ENCODE results near the gene POC1A.
A peak's percentile ranks its signal among the peaks of the same experiment; 100 is the strongest.

The POC1A gene

GRCh38 chr3:52062505-52062904, 91.7 kb downstream of the POC1A start:
- H3K79me2 ChIP-seq (ENCODE audit: insufficient read depth, low read depth): no peaks in the 10 kb centered on the region

GRCh38 chr3:52061121-52061910, 92.9 kb downstream of the POC1A start:
- Histone ChIP-seq H3K4me1 (ENCODE audit: low read depth, poor library complexity, severe bottlenecking) (no peaks in the 10 kb centered on the region), H2AFZ (ENCODE audit: low read depth) (no peak overlapping the region), H3K4me2 (no peak overlapping the region), H3K36me3 (ENCODE audit: insufficient read depth) (no peaks in the 10 kb centered on the region), H3K79me2 (ENCODE audit: insufficient read depth, low read depth) (no peaks in the 10 kb centered on the region), H3K9ac (no peak overlapping the region), H4K20me1 (ENCODE audit: insufficient read depth) (no peaks in the 10 kb centered on the region), H3K27ac (no peak overlapping the region), H3K27me3 (ENCODE audit: insufficient read depth, low read depth) (no peaks in the 10 kb centered on the region), H3K4me3 (IDR thresholded peaks at IDR 0.05; ENCODE audit: insufficient read depth, low read depth, low read length) (no peak overlapping the region)
- no peak for TF ChIP-seq CTCF (conservative IDR thresholded peaks at IDR 0.05; ENCODE audit: low read depth, low read length)

More at GRCh38 chr3:52062505-52062904, 91.7 kb downstream of the POC1A start:
- no peak overlapping the region for H3K4me3 ChIP-seq (IDR thresholded peaks at IDR 0.05; ENCODE audit: insufficient read depth, low read depth, low read length)
- no peak for TF ChIP-seq CTCF (conservative IDR thresholded peaks at IDR 0.05; ENCODE audit: low read depth, low read length)
- no peaks in the 10 kb centered on the region for H3K27me3 ChIP-seq (ENCODE audit: insufficient read depth, low read depth)
- no peak overlapping the region for H2AFZ ChIP-seq (ENCODE audit: low read depth)
- H3K9ac ChIP-seq: no peak overlapping the region
- no peak overlapping the region for H3K4me2 ChIP-seq
- H3K36me3 ChIP-seq (ENCODE audit: insufficient read depth): no peaks in the 10 kb centered on the region
- H4K20me1 ChIP-seq (ENCODE audit: insufficient read depth): no peaks in the 10 kb centered on the region
- H3K27ac ChIP-seq: no peak overlapping the region
- H3K4me1 ChIP-seq (ENCODE audit: low read depth, poor library complexity, severe bottlenecking): no peaks in the 10 kb centered on the region

- H3K27me3 ChIP-seq (ENCODE audit: insufficient read depth, low read depth): no peaks in the 10 kb centered on the region
- no peaks in the 10 kb centered on the region for H3K79me2 ChIP-seq (ENCODE audit: insufficient read depth, low read depth)
- H3K4me1 ChIP-seq (ENCODE audit: low read depth, poor library complexity, severe bottlenecking): peaks cover under 1% of the 10 kb centered on the region
- no peak overlapping the region for H3K27ac ChIP-seq
- H2AFZ ChIP-seq (ENCODE audit: low read depth): no peak overlapping the region
- H3K4me2 ChIP-seq: no peak overlapping the region
- no peak for TF ChIP-seq CTCF (conservative IDR thresholded peaks at IDR 0.05; ENCODE audit: low read depth, low read length)
- H4K20me1 ChIP-seq (ENCODE audit: insufficient read depth): no peaks in the 10 kb centered on the region
- no peaks in the 10 kb centered on the region for H3K36me3 ChIP-seq (ENCODE audit: insufficient read depth)
- H3K9ac ChIP-seq: no peak overlapping the region
- no peak overlapping the region for H3K4me3 ChIP-seq (IDR thresholded peaks at IDR 0.05; ENCODE audit: insufficient read depth, low read depth, low read length)
Observed at GRCh38 chr3:52059781-52060180, 94.4 kb downstream of the POC1A start.

- Histone ChIP-seq H3K4me1 (ENCODE audit: low read depth, poor library complexity, severe bottlenecking) (peaks cover 7% of the 10 kb centered on the region), H3K4me3 (IDR thresholded peaks at IDR 0.05; ENCODE audit: insufficient read depth, low read depth, low read length) (peak overlapping the region; percentile 4), H3K27me3 (ENCODE audit: insufficient read depth, low read depth) (no peaks in the 10 kb centered on the region), H3K79me2 (ENCODE audit: insufficient read depth, low read depth) (no peaks in the 10 kb centered on the region), H3K4me2 (peak overlapping the region; percentile 34; the same call in 1 of the 2 replicates), H4K20me1 (ENCODE audit: insufficient read depth) (no peaks in the 10 kb centered on the region), H2AFZ (ENCODE audit: low read depth) (peak overlapping the region; percentile 64; the same call in 1 of the 2 replicates), H3K27ac (no peak overlapping the region), H3K36me3 (ENCODE audit: insufficient read depth) (no peaks in the 10 kb centered on the region), H3K9ac (no peak overlapping the region)
- TF ChIP-seq CTCF (conservative IDR thresholded peaks at IDR 0.05; ENCODE audit: low read depth, low read length): no peak
Observed at GRCh38 chr3:52057812-52058495, 96.3 kb downstream of the POC1A start.

Data from KMS-11 (cell line).